ENCODE measurements around the gene ANXA2R. TPM values are rescaled to one million over a fixed set of nuclear protein-coding genes. Genes with fewer than 3 reads are reported as not detected.
"Not testable (repeated sequence)": the region's sequence is repeated elsewhere in the genome, so short reads cannot be mapped to it uniquely, and the experiment has no call there.

Gene ANXA2R
- total RNA-seq, 1 experiment from 2014 or later = 4.6 TPM

GRCh38 chr5:43036856-43037635 is 3.1 kb downstream of the ANXA2R start:
- DNase-seq (ENCODE audit: extremely low read depth, low read depth) = no peak

- DNase-seq (ENCODE audit: extremely low read depth, low read depth) = no peak
These were observed 3.7 kb downstream of the ANXA2R start for GRCh38 chr5:43036409-43036808.

- no peak for DNase-seq (ENCODE audit: extremely low read depth, low read depth)
These were observed 5.5 kb downstream of the ANXA2R start for GRCh38 chr5:43034591-43034968.

GRCh38 chr5:43033841-43034590 is 6.1 kb downstream of the ANXA2R start:
- DNase-seq (ENCODE audit: extremely low read depth, low read depth) = no peak

DNA sequence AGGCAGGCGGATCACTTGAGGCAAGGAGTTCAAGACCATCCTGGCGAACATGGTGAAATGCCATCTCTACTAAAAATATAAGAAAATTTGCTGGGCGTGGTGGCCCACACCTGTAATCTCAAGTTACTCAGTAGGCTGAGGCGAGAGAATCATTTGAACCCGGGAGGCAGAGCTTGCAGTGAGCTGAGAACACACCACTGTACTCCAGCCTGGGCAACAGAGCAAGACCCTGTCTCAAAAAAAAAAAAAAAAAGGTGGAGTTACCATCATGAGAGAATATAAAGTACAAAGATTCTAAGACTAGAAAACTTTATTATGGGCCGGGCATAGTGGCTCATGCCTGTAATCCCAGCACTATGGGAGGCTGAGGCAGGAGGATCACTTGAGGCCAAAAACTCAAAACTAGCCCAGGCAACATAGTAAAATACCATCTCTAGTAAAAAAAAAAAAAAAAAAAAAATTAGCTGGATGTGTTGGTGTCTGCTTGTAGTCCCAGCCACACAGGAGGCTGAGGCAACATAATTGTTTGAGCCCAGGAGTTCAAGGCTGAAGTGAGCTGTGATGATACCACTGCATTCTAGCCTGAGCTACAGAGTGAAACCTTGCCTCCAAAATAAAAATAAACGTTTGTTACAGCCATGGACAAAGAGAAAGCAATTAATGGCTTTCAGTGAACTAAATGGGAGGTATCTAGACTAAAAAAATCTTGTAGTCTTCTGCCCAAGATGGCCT is 12.9 kb downstream of the ANXA2R start:
- no peak for DNase-seq (ENCODE audit: extremely low read depth, low read depth)

GRCh38 chr5:43025184-43025950 is 14.8 kb downstream of the ANXA2R start:
- DNase-seq (ENCODE audit: extremely low read depth, low read depth) = not testable (repeated sequence)

DNA sequence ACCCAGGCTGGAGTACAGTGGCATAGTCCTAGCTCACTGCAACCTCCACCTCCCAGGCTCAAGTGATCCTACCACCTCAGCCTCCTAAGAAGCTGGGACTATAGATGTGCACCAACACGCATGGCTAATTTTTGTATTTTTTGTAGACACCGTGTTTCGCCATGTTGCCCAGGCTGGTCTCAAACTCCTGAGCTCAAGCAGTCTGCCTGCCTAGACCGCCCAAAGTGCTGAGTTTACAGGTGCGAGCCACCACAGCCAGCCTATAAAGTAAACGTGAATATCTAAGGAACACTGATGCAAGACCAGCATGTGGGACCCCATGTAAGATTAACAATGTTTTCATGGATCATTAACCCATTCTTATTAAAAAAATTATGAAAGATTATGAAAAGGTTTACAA is 15.9 kb downstream of the ANXA2R start:
- DNase-seq (ENCODE audit: extremely low read depth, low read depth) = no peak

DNA sequence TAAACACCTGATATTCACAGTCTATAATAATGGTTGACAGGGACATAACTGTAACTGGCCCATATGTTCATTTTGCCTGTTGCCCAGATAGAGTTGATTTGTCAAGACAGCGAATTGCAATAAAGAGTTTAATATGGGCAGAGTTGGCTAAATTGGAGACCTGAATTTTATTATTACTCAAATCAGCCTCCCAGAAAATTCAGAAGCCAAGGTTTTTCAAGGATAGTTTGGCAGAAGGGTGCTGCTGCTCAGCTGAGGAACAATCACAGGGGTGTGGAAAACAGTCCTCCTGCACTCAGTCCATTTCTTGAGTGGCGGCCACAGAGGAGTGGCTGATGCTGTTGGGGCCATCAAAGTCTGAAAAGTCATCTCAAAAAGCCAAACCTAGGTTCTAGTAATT is 19.0 kb downstream of the ANXA2R start:
- DNase-seq (ENCODE audit: extremely low read depth, low read depth) = no peak

- DNase-seq (ENCODE audit: extremely low read depth, low read depth) = no peak
These were observed 19.7 kb downstream of the ANXA2R start for GRCh38 chr5:43020399-43020746.

- peak; percentile 83 for DNase-seq (ENCODE audit: extremely low read depth, low read depth)
These were observed 20.3 kb downstream of the ANXA2R start for GRCh38 chr5:43019614-43020398.

DNA sequence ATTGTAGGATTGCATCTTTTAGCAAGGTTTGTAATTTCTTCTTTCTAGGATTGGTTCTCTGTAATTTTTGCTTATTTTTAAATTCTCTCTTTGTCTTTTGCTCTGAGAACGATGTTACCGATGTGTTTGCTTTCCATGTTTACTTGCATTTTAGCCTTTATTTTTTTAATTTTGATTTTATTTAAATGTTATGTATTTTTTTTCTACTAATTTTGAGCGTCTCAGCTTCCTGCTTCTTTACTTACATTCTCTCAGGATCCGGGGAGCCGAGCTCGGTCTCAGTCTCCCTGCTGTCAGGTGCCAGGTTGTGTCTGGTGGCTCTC is 20.9 kb downstream of the ANXA2R start:
- DNase-seq (ENCODE audit: extremely low read depth, low read depth) = no peak

GRCh38 chr5:43017428-43017815 is 22.7 kb downstream of the ANXA2R start:
- no peak for DNase-seq (ENCODE audit: extremely low read depth, low read depth)

GRCh38 chr5:43016217-43016779 is 23.8 kb downstream of the ANXA2R start:
- DNase-seq (ENCODE audit: extremely low read depth, low read depth) = no peak

GRCh38 chr5:43014522-43014921 is 25.6 kb downstream of the ANXA2R start:
- DNase-seq (ENCODE audit: extremely low read depth, low read depth) = no peak

- no peak for DNase-seq (ENCODE audit: extremely low read depth, low read depth)
These were observed 29.2 kb downstream of the ANXA2R start for GRCh38 chr5:43010935-43011315.

GRCh38 chr5:43008363-43009153 is 31.6 kb downstream of the ANXA2R start:
- DNase-seq (ENCODE audit: extremely low read depth, low read depth) = peak; percentile 90

DNA sequence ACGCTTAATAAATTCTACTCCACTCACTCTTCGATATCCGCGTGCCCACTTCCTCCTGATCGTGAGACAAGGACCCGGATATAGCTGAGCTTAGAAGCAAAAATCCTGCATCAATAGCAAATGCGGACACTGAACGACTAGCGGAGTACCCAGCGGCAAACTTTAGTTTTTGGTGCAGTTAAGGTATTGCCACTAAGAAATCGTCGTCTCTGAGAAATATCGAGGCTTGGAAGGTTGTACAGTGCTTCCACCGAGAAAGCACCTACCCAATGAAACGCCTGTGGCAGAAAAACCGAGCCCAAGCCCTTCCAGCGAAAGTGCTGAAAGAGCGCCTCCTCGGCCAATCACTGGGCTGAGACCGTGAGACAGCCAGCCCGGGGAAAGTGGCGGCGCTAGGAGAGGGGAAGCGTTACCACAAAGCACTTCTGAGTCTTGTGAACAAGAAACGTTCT is 32.2 kb downstream of the ANXA2R start:
- peak; percentile 77 for DNase-seq (ENCODE audit: extremely low read depth, low read depth)

DNA sequence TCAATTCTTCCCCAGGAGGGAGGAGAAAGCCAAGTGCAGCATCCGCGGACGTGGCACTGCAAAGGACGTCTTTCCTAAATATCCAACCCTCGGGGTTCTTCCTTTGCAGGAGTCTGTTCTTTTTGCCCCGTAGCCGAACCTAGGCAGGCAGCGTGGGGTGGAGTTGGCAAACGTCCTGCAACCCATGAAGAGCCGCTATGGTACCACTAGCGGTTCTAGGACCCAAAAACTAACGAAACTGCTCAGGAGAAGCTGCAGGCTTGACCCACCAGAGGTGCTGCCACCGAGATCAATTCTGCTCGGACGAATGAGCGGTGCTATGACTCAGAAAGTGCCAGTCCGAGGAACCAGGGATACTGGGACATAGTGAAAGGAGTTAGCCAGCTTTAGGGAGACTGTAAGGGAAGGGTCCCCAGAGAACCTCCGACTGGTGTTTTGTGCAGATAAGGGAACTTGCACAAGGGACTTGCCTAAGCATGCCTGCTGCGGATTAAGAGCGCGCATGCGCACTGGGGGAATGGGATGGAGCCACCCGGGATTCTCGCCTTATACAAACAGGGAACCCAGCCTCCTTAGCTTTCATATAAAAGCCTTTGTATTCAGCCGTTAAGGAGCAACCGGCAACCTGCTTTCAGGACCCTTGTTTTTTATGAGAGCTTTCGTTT is 32.7 kb downstream of the ANXA2R start:
- DNase-seq (ENCODE audit: extremely low read depth, low read depth) = peak; percentile 88

Measured in NCI-H460 (cell line).